ENCODE measurements around the gene SLIT3. TPM values are rescaled to one million over a fixed set of nuclear protein-coding genes. Genes with fewer than 3 reads are reported as not detected.

SLIT3 gene
- total RNA-seq, 1 experiment from 2014 or later = not detected

DNA sequence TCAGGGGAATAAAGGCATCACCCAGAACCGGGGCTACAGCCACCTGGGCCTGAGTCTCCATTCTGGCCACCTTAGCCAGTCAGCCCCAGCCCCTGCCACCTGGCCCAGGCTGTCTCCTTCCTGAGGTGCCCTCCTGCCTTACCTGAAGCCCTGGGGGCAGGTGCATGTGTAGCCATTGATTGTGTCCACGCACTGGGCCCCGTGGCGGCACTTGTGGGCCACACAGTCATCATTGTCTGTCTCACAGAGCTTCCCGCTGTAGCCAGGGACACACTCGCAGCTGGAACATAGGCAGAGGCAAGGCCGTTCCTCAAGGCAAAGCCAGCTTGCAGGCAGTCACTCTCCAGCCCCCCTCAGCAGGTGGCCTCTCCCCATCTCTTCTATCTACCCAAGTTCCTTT lies 614.1 kb downstream of the SLIT3 start:
- no TSS peak for BruUV-seq (replicated peaks)
- no peaks in the 10 kb centered on the region for H3K9me3 ChIP-seq (ENCODE audit: insufficient read depth, low read depth)
- H3K27me3 ChIP-seq (ENCODE audit: insufficient read depth, low read depth) = peaks cover 58% of the 10 kb centered on the region
- no peak overlapping the region for H2AFZ ChIP-seq
- H3K4me2 ChIP-seq = no peak overlapping the region
- H4K20me1 ChIP-seq (ENCODE audit: insufficient read depth) = no peaks in the 10 kb centered on the region
- no peaks in the 10 kb centered on the region for H3K9me2 ChIP-seq (ENCODE audit: insufficient read depth)
- CTCF ChIA-PET = no interaction called here
- intact Hi-C loops (cut with micrococcal nuclease; ENCODE audit: unreplicated experiment) = no loop called here
- no peaks in the 10 kb centered on the region for H3K36me3 ChIP-seq (ENCODE audit: low read depth)
- no peaks in the 10 kb centered on the region for H3F3A ChIP-seq (ENCODE audit: insufficient read depth, low read depth)
- H3K79me2 ChIP-seq (ENCODE audit: low read depth) = no peaks in the 10 kb centered on the region
- TF ChIP-seq, protein P1, sequence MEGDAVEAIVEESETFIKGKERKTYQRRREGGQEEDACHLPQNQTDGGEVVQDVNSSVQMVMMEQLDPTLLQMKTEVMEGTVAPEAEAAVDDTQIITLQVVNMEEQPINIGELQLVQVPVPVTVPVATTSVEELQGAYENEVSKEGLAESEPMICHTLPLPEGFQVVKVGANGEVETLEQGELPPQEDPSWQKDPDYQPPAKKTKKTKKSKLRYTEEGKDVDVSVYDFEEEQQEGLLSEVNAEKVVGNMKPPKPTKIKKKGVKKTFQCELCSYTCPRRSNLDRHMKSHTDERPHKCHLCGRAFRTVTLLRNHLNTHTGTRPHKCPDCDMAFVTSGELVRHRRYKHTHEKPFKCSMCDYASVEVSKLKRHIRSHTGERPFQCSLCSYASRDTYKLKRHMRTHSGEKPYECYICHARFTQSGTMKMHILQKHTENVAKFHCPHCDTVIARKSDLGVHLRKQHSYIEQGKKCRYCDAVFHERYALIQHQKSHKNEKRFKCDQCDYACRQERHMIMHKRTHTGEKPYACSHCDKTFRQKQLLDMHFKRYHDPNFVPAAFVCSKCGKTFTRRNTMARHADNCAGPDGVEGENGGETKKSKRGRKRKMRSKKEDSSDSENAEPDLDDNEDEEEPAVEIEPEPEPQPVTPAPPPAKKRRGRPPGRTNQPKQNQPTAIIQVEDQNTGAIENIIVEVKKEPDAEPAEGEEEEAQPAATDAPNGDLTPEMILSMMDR (conservative IDR thresholded peaks at IDR 0.05) = no peak
- no peak for TF ChIP-seq EZH2 (IDR thresholded peaks at IDR 0.05; ENCODE audit: low read depth)
- no peak overlapping the region for H3K27ac ChIP-seq
- no peaks in the 10 kb centered on the region for H3K4me1 ChIP-seq (replicated peaks; ENCODE audit: insufficient read depth)
- DNase-seq = no peak
- no peak overlapping the region for H3K4me3 ChIP-seq
- POLR2A ChIA-PET (ENCODE audit: unreplicated experiment) = no interaction called here

DNA sequence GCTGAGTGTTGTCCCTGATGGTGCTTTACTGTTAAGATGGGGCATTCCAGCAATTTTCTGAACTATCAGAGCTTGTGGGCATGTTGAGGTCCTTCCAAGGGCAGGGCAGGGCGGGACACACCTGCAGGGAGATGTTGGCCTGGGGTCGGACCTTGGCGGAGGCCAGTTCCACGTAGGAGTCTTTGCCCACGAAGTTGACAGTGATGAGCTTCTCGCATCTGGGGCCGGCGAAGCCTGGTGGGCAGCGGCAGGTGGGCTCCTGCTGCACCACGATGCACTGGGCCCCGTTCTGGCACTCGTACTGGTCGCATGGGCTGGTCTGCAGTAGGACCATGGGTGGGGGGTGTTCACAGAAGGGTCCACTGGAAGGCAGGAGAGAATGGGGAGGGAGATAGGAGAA lies 615.4 kb downstream of the SLIT3 start:
- no peaks in the 10 kb centered on the region for H4K20me1 ChIP-seq (ENCODE audit: insufficient read depth)
- ChIA-PET CTCF (no interaction called here), POLR2A (ENCODE audit: unreplicated experiment) (no interaction called here)
- no peak for DNase-seq
- H3K9me2 ChIP-seq (ENCODE audit: insufficient read depth) = no peaks in the 10 kb centered on the region
- intact Hi-C loops (cut with micrococcal nuclease; ENCODE audit: unreplicated experiment) = no loop called here
- no peaks in the 10 kb centered on the region for H3K36me3 ChIP-seq (ENCODE audit: low read depth)
- peaks cover 56% of the 10 kb centered on the region for H3K27me3 ChIP-seq (ENCODE audit: insufficient read depth, low read depth)
- BruUV-seq (replicated peaks) = no TSS peak
- no peaks in the 10 kb centered on the region for H3F3A ChIP-seq (ENCODE audit: insufficient read depth, low read depth)
- H3K27ac ChIP-seq = no peak overlapping the region
- no peak for TF ChIP-seq EZH2 (IDR thresholded peaks at IDR 0.05; ENCODE audit: low read depth)
- TF ChIP-seq, protein P1 (conservative IDR thresholded peaks at IDR 0.05) = no peak
- no peak overlapping the region for H3K4me3 ChIP-seq
- no peak overlapping the region for H2AFZ ChIP-seq
- H3K79me2 ChIP-seq (ENCODE audit: low read depth) = no peaks in the 10 kb centered on the region
- H3K4me1 ChIP-seq (replicated peaks; ENCODE audit: insufficient read depth) = no peaks in the 10 kb centered on the region
- H3K4me2 ChIP-seq = no peak overlapping the region
- H3K9me3 ChIP-seq (ENCODE audit: insufficient read depth, low read depth) = no peaks in the 10 kb centered on the region

DNA sequence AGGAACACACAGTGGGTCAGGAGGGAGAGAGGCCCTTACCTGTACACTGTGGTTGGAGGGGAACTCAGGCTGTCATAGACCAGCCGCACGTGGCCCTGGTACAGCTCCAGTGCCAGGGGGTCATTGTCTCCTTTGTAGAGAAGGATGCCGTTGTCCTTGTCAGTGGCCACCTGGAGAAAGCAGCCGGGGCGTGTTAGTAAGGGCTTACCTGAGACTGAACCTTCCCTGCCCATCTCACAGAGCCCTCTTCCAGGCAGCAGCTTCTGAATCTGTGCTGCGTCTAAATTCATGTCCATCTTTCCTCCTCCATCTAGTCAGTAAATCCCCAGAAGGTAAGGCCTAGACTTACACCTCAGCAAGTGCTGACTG lies 617.0 kb downstream of the SLIT3 start:
- no peak overlapping the region for H2AFZ ChIP-seq
- H3K27ac ChIP-seq = no peak overlapping the region
- no peaks in the 10 kb centered on the region for H3K9me2 ChIP-seq (ENCODE audit: insufficient read depth)
- POLR2A ChIA-PET (ENCODE audit: unreplicated experiment) = no interaction called here
- TF ChIP-seq, protein P1 (conservative IDR thresholded peaks at IDR 0.05) = no peak
- TF ChIP-seq EZH2 (IDR thresholded peaks at IDR 0.05; ENCODE audit: low read depth) = no peak
- peaks cover 41% of the 10 kb centered on the region for H3K27me3 ChIP-seq (ENCODE audit: insufficient read depth, low read depth)
- no peaks in the 10 kb centered on the region for H4K20me1 ChIP-seq (ENCODE audit: insufficient read depth)
- CTCF ChIA-PET = no interaction called here
- H3K36me3 ChIP-seq (ENCODE audit: low read depth) = no peaks in the 10 kb centered on the region
- no peaks in the 10 kb centered on the region for H3F3A ChIP-seq (ENCODE audit: insufficient read depth, low read depth)
- DNase-seq = no peak
- no peaks in the 10 kb centered on the region for H3K9me3 ChIP-seq (ENCODE audit: insufficient read depth, low read depth)
- intact Hi-C loops (cut with micrococcal nuclease; ENCODE audit: unreplicated experiment) = no loop called here
- no peak overlapping the region for H3K4me3 ChIP-seq
- no peak overlapping the region for H3K4me2 ChIP-seq
- H3K79me2 ChIP-seq (ENCODE audit: low read depth) = no peaks in the 10 kb centered on the region
- H3K4me1 ChIP-seq (replicated peaks; ENCODE audit: insufficient read depth) = no peaks in the 10 kb centered on the region
- BruUV-seq (replicated peaks) = no TSS peak

Data from PC-9 (cell line).